Brain microvascular endothelial cell (primary cell): ENCODE data around the gene LRRTM4.
"Not testable (repeated sequence)": the region's sequence is repeated elsewhere in the genome, so short reads cannot be mapped to it uniquely, and the experiment has no call there.

ENCODE experiments used
- DNase-seq: peaks from one replicate; pipeline ENCODE4 v3.0.0-alpha.2; 2020
- H3K27ac ChIP-seq: fragments of 250-450 bp; sonication (Bioruptor Pico); 2 replicates; pipeline ENCODE4 v1.5.1; 2020; ENCODE audit warnings: mild to moderate bottlenecking, moderate library complexity
- H3K27me3 ChIP-seq: fragments of 250-450 bp; sonication (Bioruptor Pico); replicated peaks from 2 replicates; pipeline ENCODE4 v1.5.1; 2020; ENCODE audit warnings: mild to moderate bottlenecking
- H3K36me3 ChIP-seq: fragments of 250-450 bp; sonication (Bioruptor Pico); replicated peaks from 2 replicates; pipeline ENCODE4 v1.5.1; 2020; ENCODE audit warnings: mild to moderate bottlenecking
- H3K4me3 ChIP-seq: 2 replicates; pipeline ENCODE4 v1.5.1; 2011; ENCODE audit warnings: low read depth, mild to moderate bottlenecking, control low read depth, low read length, moderate library complexity
- in situ Hi-C: cut with HindIII; loops from 2 replicates; pipeline ENCODE4 v1.10.0; 2017; ENCODE audit warnings: low sequenced_read_pairs, low pct_ligation_motif_present
- TF ChIP-seq, protein P1 (sequence below): IDR thresholded peaks from 2 replicates; pipeline ENCODE4 v1.5.1; 2011; ENCODE audit warnings: low read depth, mild to moderate bottlenecking, moderate library complexity, low read length, control low read depth, inconsistent platforms; ENCODE audit errors: missing control alignments

The LRRTM4 gene

DNA sequence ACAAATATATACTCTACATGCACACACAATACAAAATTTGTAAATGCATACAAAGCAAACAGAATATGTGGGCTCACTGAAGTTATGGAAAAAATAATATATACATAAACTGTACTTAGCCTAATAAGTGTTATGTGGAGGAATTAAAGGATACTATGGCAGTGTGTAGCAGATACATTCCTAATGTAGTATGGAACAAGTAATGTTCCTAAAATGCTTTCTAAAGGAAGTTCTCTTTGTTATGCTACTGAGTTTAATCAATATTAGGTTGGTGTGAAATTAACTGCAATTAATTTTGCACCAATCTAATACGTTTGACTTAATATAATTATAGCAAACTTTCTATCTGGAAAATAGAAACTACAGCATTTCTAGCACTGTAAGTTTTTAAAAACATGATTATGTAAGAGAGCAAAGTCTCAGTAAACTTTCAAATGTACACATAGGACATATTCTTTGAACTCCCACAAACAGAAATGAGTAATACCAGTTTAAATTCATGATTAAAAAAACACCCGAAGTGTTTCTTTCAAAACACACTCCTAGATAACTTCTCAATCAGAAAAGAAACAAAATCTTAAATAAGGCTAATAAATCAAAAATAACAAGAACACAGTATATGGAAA is 331.3 kb downstream of the LRRTM4 start:
- H3K27ac ChIP-seq: no peak overlapping the region
- no peak overlapping the region for H3K4me3 ChIP-seq
- no peaks in the 10 kb centered on the region for H3K27me3 ChIP-seq
- H3K36me3 ChIP-seq: no peaks in the 10 kb centered on the region
- TF ChIP-seq, protein P1, sequence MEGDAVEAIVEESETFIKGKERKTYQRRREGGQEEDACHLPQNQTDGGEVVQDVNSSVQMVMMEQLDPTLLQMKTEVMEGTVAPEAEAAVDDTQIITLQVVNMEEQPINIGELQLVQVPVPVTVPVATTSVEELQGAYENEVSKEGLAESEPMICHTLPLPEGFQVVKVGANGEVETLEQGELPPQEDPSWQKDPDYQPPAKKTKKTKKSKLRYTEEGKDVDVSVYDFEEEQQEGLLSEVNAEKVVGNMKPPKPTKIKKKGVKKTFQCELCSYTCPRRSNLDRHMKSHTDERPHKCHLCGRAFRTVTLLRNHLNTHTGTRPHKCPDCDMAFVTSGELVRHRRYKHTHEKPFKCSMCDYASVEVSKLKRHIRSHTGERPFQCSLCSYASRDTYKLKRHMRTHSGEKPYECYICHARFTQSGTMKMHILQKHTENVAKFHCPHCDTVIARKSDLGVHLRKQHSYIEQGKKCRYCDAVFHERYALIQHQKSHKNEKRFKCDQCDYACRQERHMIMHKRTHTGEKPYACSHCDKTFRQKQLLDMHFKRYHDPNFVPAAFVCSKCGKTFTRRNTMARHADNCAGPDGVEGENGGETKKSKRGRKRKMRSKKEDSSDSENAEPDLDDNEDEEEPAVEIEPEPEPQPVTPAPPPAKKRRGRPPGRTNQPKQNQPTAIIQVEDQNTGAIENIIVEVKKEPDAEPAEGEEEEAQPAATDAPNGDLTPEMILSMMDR: no peak
- no peak for DNase-seq
- in situ Hi-C loops: no loop called here

DNA sequence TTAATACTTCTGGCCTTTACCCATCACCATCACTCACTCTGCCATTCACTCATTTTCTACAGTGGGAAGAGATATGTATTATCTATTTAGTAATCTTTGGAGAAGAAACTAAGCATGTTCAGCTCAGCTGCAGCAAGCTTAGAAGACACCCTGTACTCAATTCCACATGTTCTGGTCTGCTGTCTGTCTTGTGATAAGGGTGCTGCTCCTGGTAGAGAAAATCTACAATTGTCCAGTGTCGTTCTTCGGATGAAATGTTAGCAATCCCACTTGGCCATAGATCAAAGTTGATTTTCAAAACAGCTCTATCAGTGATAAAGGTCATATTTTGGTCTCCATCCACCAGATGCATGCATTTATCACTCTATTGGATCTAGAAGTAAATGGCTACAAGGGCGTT is 337.1 kb downstream of the LRRTM4 start:
- H3K27ac ChIP-seq: no peak overlapping the region
- no peak for DNase-seq
- H3K27me3 ChIP-seq: no peaks in the 10 kb centered on the region
- in situ Hi-C loops: no loop called here
- no peak overlapping the region for H3K4me3 ChIP-seq
- TF ChIP-seq, protein P1: no peak
- H3K36me3 ChIP-seq: no peaks in the 10 kb centered on the region

DNA sequence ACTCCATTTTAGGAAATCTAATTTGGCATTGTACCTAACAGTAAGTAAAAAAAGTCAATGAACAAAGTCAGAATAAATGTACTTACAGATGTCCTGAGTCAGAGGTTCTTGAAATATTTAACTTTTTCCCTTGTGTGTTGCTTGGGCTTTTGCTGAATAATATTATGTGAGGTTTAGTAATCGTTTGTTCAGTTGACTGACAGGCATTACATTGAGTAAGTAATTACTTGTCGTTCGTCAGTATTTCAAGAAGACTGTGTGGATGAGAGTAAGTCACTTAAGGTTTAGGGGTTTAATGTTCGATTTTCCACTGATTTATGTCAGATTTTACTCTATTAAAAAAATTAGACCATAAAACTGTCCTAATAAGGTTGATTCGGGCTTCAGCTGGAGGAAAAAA is 342.9 kb downstream of the LRRTM4 start:
- TF ChIP-seq, protein P1: no peak
- Histone ChIP-seq H3K27me3 (no peaks in the 10 kb centered on the region), H3K4me3 (no peak overlapping the region), H3K36me3 (no peaks in the 10 kb centered on the region), H3K27ac (no peak overlapping the region)
- DNase-seq: no peak
- in situ Hi-C loops: no loop called here

DNA sequence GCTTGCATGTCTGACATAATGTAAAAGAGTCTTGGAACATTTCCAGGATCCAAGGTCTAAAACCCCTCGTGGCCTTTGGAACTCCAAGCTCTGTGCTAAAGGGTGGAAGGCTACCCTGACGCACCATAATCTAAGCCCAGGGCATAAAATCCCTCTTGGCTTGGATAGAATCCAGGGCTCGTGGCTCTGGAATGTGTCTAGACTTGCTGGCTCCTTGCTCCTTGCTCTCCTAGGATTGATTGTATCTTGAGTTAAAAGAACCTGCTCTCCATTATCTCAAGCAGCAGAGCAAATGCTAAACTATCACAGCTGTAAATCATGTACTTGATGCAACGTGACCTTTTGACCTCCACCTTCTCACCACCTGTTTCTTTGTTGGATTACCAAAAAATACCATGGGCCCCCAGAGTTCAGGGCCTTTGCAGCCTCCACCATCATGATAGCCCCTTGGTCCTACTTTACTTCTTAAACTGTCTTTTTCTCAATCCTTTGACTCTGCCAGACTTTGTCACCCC is 346.9 kb downstream of the LRRTM4 start:
- H3K27me3 ChIP-seq, DNase-seq, H3K4me3 ChIP-seq, in situ Hi-C loops, H3K27ac ChIP-seq, H3K36me3 ChIP-seq: not testable (repeated sequence)

DNA sequence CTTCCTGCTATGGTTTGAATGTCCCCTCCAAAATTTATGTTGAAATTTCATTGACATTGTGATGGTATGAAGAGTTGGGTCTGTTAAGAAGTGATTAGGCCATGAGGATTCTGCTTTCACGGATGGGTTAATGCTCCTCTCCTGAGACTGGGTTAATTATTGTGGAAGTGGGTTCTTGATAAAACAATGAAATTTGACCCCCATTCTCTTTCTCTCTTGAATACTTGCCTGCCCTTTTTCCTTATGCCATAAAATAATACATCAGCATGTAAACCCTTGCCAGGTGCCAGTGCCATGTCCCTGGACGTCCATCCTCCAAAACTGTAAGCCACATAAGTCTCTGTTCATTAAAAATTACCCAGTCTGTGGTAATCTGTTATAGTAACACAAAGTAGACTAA is 352.8 kb downstream of the LRRTM4 start:
- H3K27ac ChIP-seq: no peak overlapping the region
- TF ChIP-seq, protein P1: no peak
- DNase-seq: no peak
- H3K27me3 ChIP-seq: no peaks in the 10 kb centered on the region
- in situ Hi-C loops: no loop called here
- no peak overlapping the region for H3K4me3 ChIP-seq
- no peaks in the 10 kb centered on the region for H3K36me3 ChIP-seq

DNA sequence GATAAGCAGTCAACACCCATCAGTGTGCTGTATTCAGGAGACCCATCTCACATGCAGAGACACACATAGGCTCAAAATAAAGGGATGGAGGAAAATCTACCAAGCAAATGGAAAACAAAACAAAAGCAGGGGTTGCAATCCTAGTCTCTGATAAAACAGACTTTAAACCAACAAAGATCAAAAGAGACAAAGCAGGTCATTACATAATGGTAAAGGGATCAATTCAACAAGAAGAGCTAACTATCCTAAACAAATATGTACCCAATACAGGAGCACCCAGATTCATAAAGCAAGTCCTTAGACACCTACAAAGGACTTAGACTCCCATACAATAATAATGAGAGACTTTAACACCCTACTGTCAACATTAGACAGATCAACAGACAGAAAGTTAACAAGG is 358.2 kb downstream of the LRRTM4 start:
- H3K4me3 ChIP-seq, in situ Hi-C loops, DNase-seq, H3K27ac ChIP-seq, H3K27me3 ChIP-seq, H3K36me3 ChIP-seq: not testable (repeated sequence)

DNA sequence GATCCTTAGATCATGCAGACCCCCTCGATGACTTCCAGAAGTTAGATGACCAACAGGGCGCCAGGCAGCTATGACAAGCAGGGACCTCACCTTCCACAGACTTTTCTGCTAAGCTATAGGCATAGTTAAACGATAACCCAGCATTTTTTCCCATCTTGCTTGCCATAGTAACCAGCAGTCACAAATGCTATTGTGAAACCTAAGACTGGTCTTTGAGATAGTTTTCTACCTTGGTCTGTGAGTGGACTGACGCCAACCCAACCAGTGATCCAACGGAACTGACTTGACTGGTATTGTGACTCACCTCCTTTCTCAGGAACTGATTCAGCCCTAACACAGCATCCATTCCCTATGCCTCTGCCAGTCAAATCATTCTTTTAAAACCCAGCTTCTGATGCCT is 361.2 kb downstream of the LRRTM4 start:
- Histone ChIP-seq H3K4me3 (no peak overlapping the region), H3K27me3 (no peaks in the 10 kb centered on the region), H3K27ac (no peak overlapping the region), H3K36me3 (no peaks in the 10 kb centered on the region)
- in situ Hi-C loops: no loop called here
- TF ChIP-seq, protein P1: no peak
- no peak for DNase-seq
